Measurements from ENCODE around the gene CP. TPM values are rescaled to one million over a fixed set of nuclear protein-coding genes. Genes with fewer than 3 reads are reported as not detected.

CP gene
- total and polyA plus RNA-seq, 9 of the 15 experiments (the other 6 are each of a cell fraction or from before 2014, with no cell fraction given) = 0.30 to 0.75 TPM; not detected in 7

DNA sequence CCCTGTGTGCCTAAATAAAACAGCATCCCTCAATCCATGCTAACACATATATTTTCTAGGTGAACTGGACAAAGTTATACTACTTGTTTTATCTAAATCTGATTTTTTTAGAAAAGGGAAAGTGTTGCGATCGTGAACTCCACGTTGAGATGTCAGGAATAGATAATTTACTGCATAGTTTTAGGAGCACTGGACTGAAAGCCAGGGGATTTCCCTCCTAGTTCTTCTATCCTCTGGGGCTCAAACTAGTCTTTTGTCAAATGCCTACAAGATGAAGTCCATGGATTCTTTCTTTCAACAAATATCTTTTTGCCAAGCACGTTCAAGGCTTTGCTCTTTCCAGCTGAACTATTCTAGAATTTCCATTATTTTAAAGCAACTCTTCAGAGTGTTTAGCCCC is 92.8 kb downstream of the CP start:
- BruUV-seq (replicated peaks) = no TSS peak
- no peak overlapping the region for H3K27ac ChIP-seq (ENCODE audit: extremely low read depth, low read depth, low read length)
- intact Hi-C loops (cut with micrococcal nuclease) = loop anchor here (5.0 to 10.0 kb wide), 2 partner anchors 58 to 264 kb away; partner anchors contain the start of gene CPA3
- H4K20me1 ChIP-seq (replicated peaks; ENCODE audit: control insufficient read depth, insufficient read depth, low read length) = no peaks in the 10 kb centered on the region
- H2AFZ ChIP-seq (ENCODE audit: low read depth, low read length) = peak overlapping the region; percentile 96
- peak overlapping the region; percentile 87 for H3K4me2 ChIP-seq (ENCODE audit: insufficient read depth, low read length)
- CTCF ChIA-PET (ENCODE audit: low intra/inter-chr PET ratio) = no interaction called here
- peak overlapping the region in 1 of 2 experiments; percentile 60; a peak in 1 of 4 replicates for H3K9ac ChIP-seq (ENCODE audit: insufficient read depth in 1 of 2, low read depth in 2 of 2, low read length in 2 of 2)
- POLR2A ChIA-PET = interaction anchor here (1.0 to 2.8 kb wide), 2 partner anchors 9 to 11 kb away, joined by 4 to 12 read pairs; no protein-coding TSS in a partner anchor
- H3K9me1 ChIP-seq (ENCODE audit: control insufficient read depth, insufficient read depth, low read length) = no peaks in the 10 kb centered on the region
- ATAC-seq (no peak), DNase-seq (ENCODE audit: extremely low read depth in 1 of 4, low spot score in 3 of 4) (no peak), FAIRE-seq (no peak)
- peaks cover 9% of the 10 kb centered on the region; the same call in 1 of the 3 replicates for H3K79me2 ChIP-seq (ENCODE audit: control insufficient read depth, insufficient read depth, low read length)
- no peaks in the 10 kb centered on the region for H3K9me3 ChIP-seq (replicated peaks; ENCODE audit: control insufficient read depth, insufficient read depth, low read depth, low read length)
- no peaks in the 10 kb centered on the region for H3K36me3 ChIP-seq (ENCODE audit: control insufficient read depth, insufficient read depth, low read length)
- in situ Hi-C loops (cut with MboI) = no loop called here
- H3K27me3 ChIP-seq (ENCODE audit: control insufficient read depth in 2 of 2, insufficient read depth in 2 of 2, low read length in 2 of 2) = peaks cover 0 to 18% of the 10 kb centered on the region in 2 experiments; a peak in 3 of 5 replicates
- H3K4me3 ChIP-seq = peak overlapping the region; percentile 77
- 2% methylated on average over 4 of the region's 4 CpGs for WGBS (ENCODE audit: insufficient coverage, low coverage, missing lambda C conversion rate)
- H3K4me1 ChIP-seq (replicated peaks in 1 of 2; ENCODE audit: control insufficient read depth in 2 of 2, insufficient read depth in 2 of 2, low read length in 2 of 2) = peaks cover 5 to 12% of the 10 kb centered on the region in 2 experiments; a peak in 3 of 5 replicates
- TF ChIP-seq ZNF239 (CRISPR knock-in tag; IDR thresholded peaks at IDR 0.05) (no peak), ZNF324 (CRISPR knock-in tag; IDR thresholded peaks at IDR 0.05) (no peak), FOSL1 (tag; conservative IDR thresholded peaks at IDR 0.05) (no peak), MEIS2 (IDR thresholded peaks at IDR 0.05; ENCODE audit: partially characterized antibody) (no peak), SETDB1 (IDR thresholded peaks at IDR 0.05; ENCODE audit: low read length) (no peak), CBX1 (IDR thresholded peaks at IDR 0.05; ENCODE audit: low read depth) (no peak), ATF7 (IDR thresholded peaks at IDR 0.05) (no peak), HNRNPUL1 (IDR thresholded peaks at IDR 0.05; ENCODE audit: low read length) (no peak), HNRNPLL (IDR thresholded peaks at IDR 0.05; ENCODE audit: low read depth, low read length, poor library complexity, severe bottlenecking) (no peak), RAD21 (CRISPR knock-in tag; conservative IDR thresholded peaks at IDR 0.05 in 1 of 2, IDR thresholded peaks at IDR 0.05 in 1 of 2) (no peak)
- TF ChIP-seq, protein P1, sequence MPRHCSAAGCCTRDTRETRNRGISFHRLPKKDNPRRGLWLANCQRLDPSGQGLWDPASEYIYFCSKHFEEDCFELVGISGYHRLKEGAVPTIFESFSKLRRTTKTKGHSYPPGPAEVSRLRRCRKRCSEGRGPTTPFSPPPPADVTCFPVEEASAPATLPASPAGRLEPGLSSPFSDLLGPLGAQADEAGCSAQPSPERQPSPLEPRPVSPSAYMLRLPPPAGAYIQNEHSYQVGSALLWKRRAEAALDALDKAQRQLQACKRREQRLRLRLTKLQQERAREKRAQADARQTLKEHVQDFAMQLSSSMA (CRISPR knock-in tag; IDR thresholded peaks at IDR 0.05) = no peak
- TF ChIP-seq, protein P2, sequence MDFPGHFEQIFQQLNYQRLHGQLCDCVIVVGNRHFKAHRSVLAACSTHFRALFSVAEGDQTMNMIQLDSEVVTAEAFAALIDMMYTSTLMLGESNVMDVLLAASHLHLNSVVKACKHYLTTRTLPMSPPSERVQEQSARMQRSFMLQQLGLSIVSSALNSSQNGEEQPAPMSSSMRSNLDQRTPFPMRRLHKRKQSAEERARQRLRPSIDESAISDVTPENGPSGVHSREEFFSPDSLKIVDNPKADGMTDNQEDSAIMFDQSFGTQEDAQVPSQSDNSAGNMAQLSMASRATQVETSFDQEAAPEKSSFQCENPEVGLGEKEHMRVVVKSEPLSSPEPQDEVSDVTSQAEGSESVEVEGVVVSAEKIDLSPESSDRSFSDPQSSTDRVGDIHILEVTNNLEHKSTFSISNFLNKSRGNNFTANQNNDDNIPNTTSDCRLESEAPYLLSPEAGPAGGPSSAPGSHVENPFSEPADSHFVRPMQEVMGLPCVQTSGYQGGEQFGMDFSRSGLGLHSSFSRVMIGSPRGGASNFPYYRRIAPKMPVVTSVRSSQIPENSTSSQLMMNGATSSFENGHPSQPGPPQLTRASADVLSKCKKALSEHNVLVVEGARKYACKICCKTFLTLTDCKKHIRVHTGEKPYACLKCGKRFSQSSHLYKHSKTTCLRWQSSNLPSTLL (IDR thresholded peaks at IDR 0.05) = no peak
